Central memory CD4-positive, alpha-beta T cell (primary cell): ENCODE data around the gene ENTPD5.
"Not testable (repeated sequence)": the region's sequence is repeated elsewhere in the genome, so short reads cannot be mapped to it uniquely, and the experiment has no call there.

Experiments used
- DNase-seq: peaks from one replicate; pipeline ENCODE4 v3.0.0; 2022

Gene ENTPD5

GRCh38 chr14:73943083-73943482, 76.0 kb downstream of the ENTPD5 start:
- no peak for DNase-seq

GRCh38 chr14:73942180-73942579, 76.9 kb downstream of the ENTPD5 start:
- no peak for DNase-seq

GRCh38 chr14:73937012-73937411, 82.1 kb downstream of the ENTPD5 start:
- no peak for DNase-seq

- no peak for DNase-seq
Measured at GRCh38 chr14:73936548-73936947, 82.5 kb downstream of the ENTPD5 start.

- DNase-seq = no peak
Measured at GRCh38 chr14:73935666-73936065, 83.4 kb downstream of the ENTPD5 start.

GRCh38 chr14:73924337-73924736, 94.8 kb downstream of the ENTPD5 start:
- no peak for DNase-seq

- DNase-seq = not testable (repeated sequence)
Measured at GRCh38 chr14:73919457-73919856, 99.6 kb downstream of the ENTPD5 start.

GRCh38 chr14:73916324-73916723, 102.8 kb downstream of the ENTPD5 start:
- no peak for DNase-seq

- DNase-seq = no peak
Measured at GRCh38 chr14:73913256-73913655, 105.8 kb downstream of the ENTPD5 start.

- no peak for DNase-seq
Measured at GRCh38 chr14:73909681-73910080, 109.4 kb downstream of the ENTPD5 start.
